Measurements from ENCODE around the gene CAMK2B.
A peak's percentile ranks its signal among the peaks of the same experiment; 100 is the strongest.

Gene CAMK2B

DNA sequence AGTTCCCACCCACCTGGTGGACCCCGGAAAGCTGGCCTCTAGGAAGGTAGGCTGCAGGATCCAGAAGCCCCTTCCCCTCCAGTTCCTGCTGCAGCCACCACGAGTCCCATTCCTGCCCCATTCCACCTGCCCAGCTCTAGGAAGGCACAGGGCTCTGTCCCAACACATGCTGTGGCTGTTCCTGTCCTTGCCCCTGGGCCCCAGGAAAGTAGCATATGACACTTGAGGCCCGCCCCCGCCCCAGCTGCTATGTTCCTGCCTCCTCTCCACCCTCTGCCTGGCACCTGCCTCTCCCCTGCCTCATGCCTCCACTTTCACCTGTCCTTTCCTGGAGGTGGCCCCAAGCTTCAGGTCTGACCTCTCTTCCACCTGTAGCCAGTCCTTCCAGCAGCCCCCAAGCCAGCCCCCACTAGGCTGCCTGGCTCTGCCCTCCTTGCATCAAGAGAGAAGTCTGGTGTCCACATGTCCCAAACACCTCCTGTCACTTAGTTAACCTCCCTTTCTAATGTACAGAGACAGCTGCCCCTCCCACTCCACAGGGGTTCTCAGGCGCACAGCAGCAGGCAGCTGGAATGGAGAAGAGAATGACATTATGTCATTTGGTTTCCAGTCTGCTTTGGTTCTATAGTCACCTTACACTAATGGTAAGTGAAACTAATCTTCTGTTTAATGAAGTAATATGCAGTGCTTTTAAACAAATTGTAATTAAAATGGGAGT lies 101.9 kb downstream of the CAMK2B start:
- Mint-ChIP-seq H3K36me3 (no peaks in the 10 kb centered on the region), H3K27ac (no peak overlapping the region), H3K27me3 (no peaks in the 10 kb centered on the region), H3K4me3 (no peak overlapping the region), H3K9me3 (ENCODE audit: low read depth) (no peaks in the 10 kb centered on the region), H3K4me1 (ENCODE audit: low read depth) (no peaks in the 10 kb centered on the region)

DNA sequence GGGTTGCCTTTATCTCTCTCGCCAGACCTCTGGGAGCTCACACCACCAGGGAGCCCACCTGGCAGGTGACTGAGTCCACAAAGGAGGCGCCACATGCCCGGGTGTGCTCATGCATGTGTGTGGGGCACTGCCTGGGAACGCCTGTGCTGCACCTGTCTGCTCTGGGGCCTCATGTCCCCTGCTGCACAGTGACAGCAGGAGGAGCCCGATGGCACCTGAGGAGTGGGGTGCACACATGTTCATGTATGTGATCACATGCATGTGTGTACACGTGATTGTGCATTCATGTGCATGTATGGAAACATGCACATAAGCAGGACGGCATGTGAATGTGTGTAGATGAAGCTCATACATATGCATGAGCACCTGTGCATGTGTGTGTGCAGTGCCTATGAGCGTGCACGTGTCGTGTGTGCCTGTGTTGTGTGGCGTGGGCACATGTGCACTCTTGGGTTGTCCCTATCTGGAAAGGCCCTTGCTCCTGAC lies 102.6 kb downstream of the CAMK2B start:
- no peak overlapping the region for H3K27ac Mint-ChIP-seq
- no peak overlapping the region for H3K4me3 Mint-ChIP-seq
- no peaks in the 10 kb centered on the region for H3K36me3 Mint-ChIP-seq
- no peaks in the 10 kb centered on the region for H3K27me3 Mint-ChIP-seq
- no peaks in the 10 kb centered on the region for H3K4me1 Mint-ChIP-seq (ENCODE audit: low read depth)
- H3K9me3 Mint-ChIP-seq (ENCODE audit: low read depth): no peaks in the 10 kb centered on the region

DNA sequence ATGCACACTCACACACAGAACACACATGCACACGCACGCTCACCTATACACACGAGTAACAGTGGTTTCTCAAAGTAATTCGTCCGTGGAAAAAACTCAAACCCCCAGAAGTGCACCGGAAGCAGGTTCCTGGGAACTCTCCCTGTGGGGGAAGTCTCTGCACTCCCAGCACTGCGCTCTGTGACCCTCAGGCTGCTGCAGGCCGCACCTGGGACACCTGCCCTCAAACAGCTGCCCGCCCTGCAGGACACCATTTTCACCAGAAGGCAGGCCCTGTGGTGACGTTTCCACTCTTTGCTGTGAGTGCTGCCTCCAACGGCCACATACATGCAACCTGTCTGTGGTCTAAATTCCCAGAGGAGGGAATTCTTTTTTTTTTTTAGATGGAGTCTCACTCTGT lies 103.3 kb downstream of the CAMK2B start:
- Mint-ChIP-seq H3K27me3 (no peaks in the 10 kb centered on the region), H3K36me3 (no peaks in the 10 kb centered on the region), H3K4me3 (no peak overlapping the region), H3K4me1 (ENCODE audit: low read depth) (no peaks in the 10 kb centered on the region), H3K27ac (no peak overlapping the region), H3K9me3 (ENCODE audit: low read depth) (no peaks in the 10 kb centered on the region)

DNA sequence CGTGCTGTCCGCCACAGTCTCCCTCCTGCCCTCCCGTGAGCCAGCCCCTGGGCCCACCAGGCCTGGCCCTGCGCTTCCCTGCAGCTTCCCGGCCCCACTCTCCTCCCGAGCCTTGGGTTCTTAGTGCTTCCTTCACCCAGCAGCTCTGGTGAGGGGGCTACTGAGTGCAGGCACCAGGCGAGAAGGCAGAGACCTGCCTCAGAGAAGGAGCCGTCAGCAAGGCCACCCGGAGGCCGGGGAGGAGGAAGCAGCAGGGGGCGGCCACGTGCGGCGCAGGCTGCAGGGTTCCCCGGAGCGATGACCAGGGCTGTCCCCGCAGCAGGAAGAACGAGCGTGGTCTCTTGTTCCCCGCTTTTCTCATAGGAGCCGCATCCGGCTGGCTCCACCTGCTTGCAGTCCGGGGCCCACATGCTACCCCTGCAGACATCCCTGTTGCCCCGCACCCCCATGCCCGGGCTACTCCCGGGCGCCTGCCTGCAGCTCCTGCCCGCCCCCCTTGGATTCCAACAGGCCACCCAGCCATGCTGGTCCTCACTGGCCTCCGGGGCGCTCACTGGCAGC lies 104.1 kb downstream of the CAMK2B start:
- Mint-ChIP-seq H3K36me3 (no peaks in the 10 kb centered on the region), H3K4me1 (ENCODE audit: low read depth) (no peaks in the 10 kb centered on the region), H3K27ac (no peak overlapping the region), H3K9me3 (ENCODE audit: low read depth) (no peaks in the 10 kb centered on the region), H3K27me3 (no peaks in the 10 kb centered on the region), H3K4me3 (no peak overlapping the region)

DNA sequence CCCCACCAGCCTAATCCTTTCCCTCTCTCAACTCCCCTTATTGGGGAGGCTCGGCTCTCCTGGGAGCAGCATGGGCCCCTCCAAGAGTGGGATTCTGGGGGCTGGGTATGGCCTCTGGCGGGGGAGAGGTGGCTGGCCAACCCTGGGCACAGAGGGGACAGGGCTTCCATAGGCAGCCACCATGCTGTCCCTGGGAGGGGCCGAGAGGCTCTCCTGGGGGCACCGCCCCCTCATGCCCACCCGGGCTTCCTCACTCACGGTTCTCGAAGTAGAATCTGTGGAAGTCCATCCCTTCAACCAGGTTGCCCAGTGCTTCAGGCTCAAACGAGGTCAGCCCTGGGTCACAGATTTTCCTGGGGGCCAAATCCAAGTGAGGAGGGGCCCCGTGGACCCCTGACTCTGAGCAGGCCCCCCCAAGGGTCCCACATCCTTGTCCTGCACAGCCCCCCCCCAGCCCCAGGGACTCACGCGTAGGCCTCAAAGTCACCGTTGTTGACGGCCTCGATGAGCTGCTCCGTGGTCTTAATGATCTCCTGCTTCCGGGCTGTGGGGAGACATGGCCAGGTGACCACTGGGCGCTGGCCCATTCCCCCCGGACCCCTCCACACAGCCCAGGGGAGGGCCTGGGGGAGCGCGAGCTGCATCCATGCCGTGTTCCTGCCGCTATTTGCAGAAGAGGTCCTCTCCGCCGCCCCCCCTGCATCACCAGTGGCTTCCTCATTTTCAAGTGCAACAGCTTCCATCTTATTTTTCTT lies 104.9 kb downstream of the CAMK2B start:
- Mint-ChIP-seq H3K27ac (no peak overlapping the region), H3K36me3 (no peaks in the 10 kb centered on the region), H3K4me1 (ENCODE audit: low read depth) (no peaks in the 10 kb centered on the region), H3K4me3 (no peak overlapping the region), H3K9me3 (ENCODE audit: low read depth) (no peaks in the 10 kb centered on the region), H3K27me3 (no peaks in the 10 kb centered on the region)

DNA sequence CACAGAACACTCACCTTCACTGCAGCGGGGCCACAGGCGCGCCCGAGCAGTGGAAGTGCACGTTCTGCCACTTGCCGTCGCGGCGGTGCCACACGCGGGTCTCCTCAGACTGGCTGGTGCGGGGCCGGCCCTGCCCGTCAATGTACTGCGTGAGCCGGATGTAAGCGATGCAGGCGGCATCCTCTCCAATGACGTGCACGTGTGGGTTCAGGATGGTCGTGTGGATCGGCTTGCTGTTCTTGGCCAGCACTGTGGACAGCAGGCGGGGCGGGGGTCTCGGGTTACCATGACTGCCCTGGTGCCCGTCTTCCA lies 105.4 kb downstream of the CAMK2B start:
- Mint-ChIP-seq H3K27me3 (no peaks in the 10 kb centered on the region), H3K27ac (no peak overlapping the region), H3K9me3 (ENCODE audit: low read depth) (no peaks in the 10 kb centered on the region), H3K4me1 (ENCODE audit: low read depth) (no peaks in the 10 kb centered on the region), H3K4me3 (no peak overlapping the region), H3K36me3 (no peaks in the 10 kb centered on the region)

DNA sequence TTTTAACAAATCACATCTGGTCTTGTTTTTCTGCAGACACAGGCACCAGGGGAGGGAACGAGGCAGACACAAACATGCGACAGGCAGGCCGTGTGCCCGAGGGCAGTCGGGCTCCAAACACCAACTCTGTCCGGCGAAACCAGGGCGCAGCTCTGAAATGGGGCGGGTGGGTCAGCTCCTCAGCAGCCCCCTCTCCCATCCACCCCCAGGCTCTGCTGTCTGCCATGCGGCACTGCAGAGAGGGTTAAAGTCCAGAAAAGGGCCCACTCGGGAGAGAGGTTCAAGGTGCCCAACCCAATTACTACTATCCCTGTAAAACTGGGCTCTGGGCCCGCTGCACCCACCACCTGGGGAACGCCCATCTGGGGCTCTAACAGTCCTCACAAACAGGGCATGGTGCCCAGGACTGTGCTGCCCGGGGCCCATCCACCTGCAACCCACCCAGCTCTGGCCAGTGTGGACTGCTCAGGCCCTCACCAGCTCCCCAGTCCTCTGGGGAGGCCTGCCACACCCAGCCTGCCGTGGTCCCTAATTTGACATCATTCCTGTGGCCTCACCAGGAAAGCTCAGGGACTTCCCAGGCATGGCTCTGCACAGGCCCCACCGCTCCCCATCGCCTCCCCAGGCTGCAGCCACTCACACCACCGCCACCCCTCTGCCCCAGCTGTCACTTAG lies 105.9 kb downstream of the CAMK2B start:
- Mint-ChIP-seq H3K36me3 (no peaks in the 10 kb centered on the region), H3K27me3 (no peaks in the 10 kb centered on the region), H3K4me3 (no peak overlapping the region), H3K4me1 (ENCODE audit: low read depth) (no peaks in the 10 kb centered on the region), H3K27ac (no peak overlapping the region), H3K9me3 (ENCODE audit: low read depth) (no peaks in the 10 kb centered on the region)

DNA sequence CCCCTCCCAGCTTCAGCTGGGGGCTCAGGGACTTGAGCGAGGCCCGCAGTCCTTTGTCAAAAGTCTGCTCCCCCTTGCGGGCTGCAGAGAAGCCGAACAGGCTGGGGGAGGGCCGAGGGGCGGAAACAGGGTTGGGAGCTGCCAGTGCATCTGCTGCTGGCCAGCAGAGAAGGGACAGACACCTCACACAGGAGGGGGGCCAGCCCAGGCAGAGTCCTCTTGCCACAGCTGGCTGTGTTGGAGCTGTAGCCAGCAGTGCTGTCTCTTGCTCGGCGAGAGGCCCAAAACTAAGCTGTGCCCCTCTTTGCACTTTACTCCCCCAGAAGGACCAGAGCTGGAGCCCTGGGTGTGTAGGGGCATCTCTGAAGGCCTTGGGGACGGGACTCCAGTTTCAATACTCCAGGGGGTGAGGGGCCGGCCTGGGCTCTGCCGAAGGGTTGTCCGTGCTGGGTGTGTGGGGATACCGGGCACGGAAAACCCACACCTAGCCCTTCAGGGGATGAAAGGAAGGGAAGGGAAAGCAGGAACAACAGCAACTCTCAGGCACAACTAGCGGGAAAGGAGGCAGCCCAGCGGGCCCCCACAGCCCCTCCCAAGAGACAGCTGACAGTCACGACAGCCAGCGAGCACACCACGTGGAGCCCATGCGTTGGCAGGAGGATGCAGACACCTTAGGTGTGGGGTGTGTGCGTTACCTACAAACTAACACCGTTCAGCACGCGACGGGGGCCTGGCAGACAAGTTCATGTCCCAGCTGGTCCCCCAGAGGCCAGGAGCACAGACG lies 106.8 kb downstream of the CAMK2B start:
- Mint-ChIP-seq H3K4me3 (no peak overlapping the region), H3K9me3 (ENCODE audit: low read depth) (no peaks in the 10 kb centered on the region), H3K27me3 (no peaks in the 10 kb centered on the region), H3K27ac (no peak overlapping the region), H3K4me1 (ENCODE audit: low read depth) (no peaks in the 10 kb centered on the region), H3K36me3 (no peaks in the 10 kb centered on the region)

DNA sequence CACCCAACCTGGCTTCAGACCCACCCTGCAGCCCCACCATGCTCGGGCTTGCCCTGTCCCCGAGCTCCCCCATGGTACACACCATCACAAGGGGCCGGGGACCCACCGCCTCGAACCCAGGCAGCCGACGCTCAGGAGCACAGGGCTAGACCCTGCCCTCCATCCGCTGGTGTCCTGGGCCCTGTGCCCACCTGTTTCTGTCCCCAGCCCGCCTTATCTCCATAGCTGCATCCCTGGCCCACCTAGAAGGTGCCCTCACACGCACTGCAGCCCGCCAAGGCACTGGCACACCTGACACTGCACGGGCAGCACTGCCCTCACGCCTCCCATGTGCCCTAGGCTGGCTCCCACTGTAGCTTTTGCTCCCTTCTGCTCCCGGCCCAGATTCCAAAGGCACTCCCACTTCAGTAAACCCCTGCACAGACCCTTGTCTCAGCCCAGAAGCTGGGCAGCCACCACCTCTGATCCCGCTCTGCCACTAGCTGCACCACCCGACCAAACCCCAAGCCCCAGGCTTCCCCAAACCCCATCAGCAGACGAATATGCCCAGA lies 107.5 kb downstream of the CAMK2B start:
- Mint-ChIP-seq H3K9me3 (ENCODE audit: low read depth) (no peaks in the 10 kb centered on the region), H3K4me3 (no peak overlapping the region), H3K4me1 (ENCODE audit: low read depth) (no peaks in the 10 kb centered on the region), H3K27ac (no peak overlapping the region), H3K36me3 (no peaks in the 10 kb centered on the region), H3K27me3 (no peaks in the 10 kb centered on the region)

DNA sequence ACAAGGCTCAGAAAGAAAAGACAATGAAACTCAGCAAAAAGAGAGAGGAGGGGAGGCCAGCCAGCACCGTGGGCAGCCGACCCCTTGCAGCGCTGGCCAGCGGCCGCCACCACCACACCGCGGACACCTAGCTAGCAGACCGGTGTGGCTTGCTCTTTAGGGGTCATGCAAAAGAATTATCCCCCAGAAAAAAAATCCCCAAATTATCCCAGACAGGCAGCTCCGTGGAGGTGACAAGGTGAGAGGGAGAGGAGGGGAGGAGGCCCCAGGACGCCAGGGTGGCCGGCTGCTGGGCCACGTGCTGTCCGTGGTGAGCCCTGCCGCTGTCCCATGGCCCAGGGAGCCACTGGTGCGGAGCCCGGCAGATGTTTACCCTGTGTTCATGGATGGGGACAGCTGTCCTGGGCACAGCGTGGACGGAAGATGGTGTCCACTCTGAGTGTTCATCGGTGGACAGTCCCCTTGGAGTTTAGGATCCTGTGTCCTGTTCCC lies 108.1 kb downstream of the CAMK2B start:
- no peaks in the 10 kb centered on the region for H3K9me3 Mint-ChIP-seq (ENCODE audit: low read depth)
- no peak overlapping the region for H3K27ac Mint-ChIP-seq
- no peaks in the 10 kb centered on the region for H3K36me3 Mint-ChIP-seq
- no peaks in the 10 kb centered on the region for H3K4me1 Mint-ChIP-seq (ENCODE audit: low read depth)
- no peak overlapping the region for H3K4me3 Mint-ChIP-seq
- H3K27me3 Mint-ChIP-seq: no peaks in the 10 kb centered on the region

DNA sequence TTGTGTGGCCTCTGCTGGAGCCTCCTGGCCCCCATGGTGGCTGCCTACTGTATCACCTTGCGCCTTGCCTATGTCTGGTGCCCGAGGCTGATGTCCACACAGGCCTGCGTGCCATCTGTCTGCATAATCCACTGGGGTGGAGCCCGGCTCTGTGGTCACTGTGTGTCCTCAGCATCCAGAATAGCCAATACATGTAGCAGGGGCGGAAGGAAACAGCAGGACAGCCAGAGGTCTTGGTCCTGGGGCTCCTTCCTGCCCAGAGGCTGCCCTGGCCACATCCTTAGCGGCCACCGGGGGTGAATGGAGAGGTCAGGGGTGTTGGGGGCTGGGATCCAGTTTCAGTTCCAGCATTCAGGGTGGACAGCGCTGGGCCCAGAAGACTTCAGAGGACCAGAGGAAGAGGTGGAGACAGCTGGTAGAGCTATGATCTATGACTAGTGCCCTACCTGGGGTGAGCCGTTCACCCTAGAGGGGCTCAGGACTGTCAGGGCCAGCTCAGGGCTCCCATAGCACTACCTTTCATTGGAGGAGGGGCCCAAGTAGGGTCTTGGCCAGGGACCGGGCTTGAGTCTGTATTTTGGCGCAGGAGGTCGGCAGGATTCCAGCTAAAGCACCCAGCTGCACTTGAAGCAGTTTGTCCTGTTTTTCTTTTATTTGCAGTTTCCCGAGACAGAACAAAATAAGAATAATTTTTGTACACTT lies 108.7 kb downstream of the CAMK2B start:
- Mint-ChIP-seq H3K4me1 (ENCODE audit: low read depth) (no peaks in the 10 kb centered on the region), H3K27ac (no peak overlapping the region), H3K27me3 (no peaks in the 10 kb centered on the region), H3K36me3 (no peaks in the 10 kb centered on the region), H3K9me3 (ENCODE audit: low read depth) (no peaks in the 10 kb centered on the region), H3K4me3 (no peak overlapping the region)

DNA sequence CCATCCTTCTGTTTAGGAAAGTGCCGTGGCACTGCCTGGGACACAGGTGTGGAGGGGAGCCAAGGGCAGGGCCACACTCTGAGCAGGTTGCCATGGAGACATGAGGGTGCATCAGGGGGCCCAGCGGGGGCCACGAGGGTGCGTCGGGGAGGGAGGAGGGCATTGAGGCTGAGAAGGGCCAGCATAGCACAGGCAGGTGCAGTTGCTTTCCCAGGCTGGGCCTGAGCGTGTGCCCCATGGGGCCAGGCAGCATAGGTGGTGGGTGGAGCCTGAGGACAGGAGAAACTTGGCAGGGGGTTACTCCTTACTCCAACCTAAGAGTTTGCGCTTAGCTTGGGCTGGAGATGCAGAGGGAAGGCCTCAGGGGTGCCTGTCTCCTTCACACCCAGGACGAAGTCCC lies 109.4 kb downstream of the CAMK2B start:
- H3K4me1 Mint-ChIP-seq (ENCODE audit: low read depth): no peaks in the 10 kb centered on the region
- H3K27ac Mint-ChIP-seq: no peak overlapping the region
- H3K9me3 Mint-ChIP-seq (ENCODE audit: low read depth): no peaks in the 10 kb centered on the region
- no peak overlapping the region for H3K4me3 Mint-ChIP-seq
- no peaks in the 10 kb centered on the region for H3K27me3 Mint-ChIP-seq
- H3K36me3 Mint-ChIP-seq: no peaks in the 10 kb centered on the region

DNA sequence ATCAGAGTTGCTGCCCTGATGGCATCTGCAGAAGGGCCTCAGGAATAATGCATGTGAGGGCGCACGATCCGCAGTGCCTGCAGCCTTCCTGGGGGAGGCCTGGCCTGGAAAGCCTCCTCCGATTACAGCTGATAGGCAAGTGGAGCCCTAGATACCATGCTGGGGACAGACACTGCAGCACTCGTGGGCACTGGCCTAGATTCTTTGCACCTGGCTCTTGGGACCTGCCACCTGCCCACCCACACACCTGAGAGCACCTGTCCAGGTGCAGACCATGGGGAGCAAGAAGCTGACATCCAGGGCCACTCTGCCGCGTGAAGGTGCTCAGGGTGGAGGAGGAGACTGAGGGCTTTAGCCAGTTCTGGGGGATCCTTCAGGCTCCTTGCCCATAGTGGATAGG lies 109.9 kb downstream of the CAMK2B start:
- Mint-ChIP-seq H3K4me3 (no peak overlapping the region), H3K27ac (no peak overlapping the region), H3K27me3 (no peaks in the 10 kb centered on the region), H3K36me3 (no peaks in the 10 kb centered on the region), H3K9me3 (ENCODE audit: low read depth) (no peaks in the 10 kb centered on the region), H3K4me1 (ENCODE audit: low read depth) (no peaks in the 10 kb centered on the region)

DNA sequence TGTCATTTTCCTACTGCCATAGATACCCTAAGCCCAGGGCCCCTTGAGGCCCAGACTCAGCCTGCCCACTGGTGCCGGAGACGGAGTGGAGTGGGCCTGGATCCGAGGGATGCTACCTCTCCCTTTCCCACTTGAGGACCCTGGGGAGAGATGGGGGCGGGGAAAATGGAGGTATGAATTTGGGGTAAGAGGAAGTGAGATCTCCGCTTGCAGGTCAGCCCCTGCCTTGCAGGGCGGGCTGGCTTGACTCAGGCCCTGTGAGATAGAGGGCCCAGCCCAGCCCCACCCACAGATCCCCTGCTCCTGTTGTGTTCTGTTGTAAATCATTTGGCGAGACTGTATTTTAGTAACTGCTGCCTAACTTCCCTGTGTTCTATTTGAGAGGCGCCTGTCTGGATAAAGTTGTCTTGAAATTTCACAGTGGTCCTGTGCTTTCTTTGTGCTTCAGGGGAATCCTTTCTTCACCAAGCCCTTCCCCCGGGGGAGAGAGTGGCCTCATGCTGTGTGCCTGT lies 111.5 kb downstream of the CAMK2B start:
- Mint-ChIP-seq H3K36me3 (peaks cover 2% of the 10 kb centered on the region), H3K4me3 (no peak overlapping the region), H3K27ac (peak overlapping the region; percentile 16), H3K9me3 (ENCODE audit: low read depth) (no peaks in the 10 kb centered on the region), H3K4me1 (ENCODE audit: low read depth) (no peaks in the 10 kb centered on the region), H3K27me3 (no peaks in the 10 kb centered on the region)

All from activated naive CD8-positive, alpha-beta T cell (primary cell).